SHP77 (cell line): ENCODE data around the gene LIPC.
A peak's percentile ranks its signal among the peaks of the same experiment; 100 is the strongest.

Experiments used
- DNase-seq, 2 experiments: peaks; one replicate each; lab custom pipeline; 2025; lab: John Stamatoyannopoulos, UW

LIPC gene

DNA sequence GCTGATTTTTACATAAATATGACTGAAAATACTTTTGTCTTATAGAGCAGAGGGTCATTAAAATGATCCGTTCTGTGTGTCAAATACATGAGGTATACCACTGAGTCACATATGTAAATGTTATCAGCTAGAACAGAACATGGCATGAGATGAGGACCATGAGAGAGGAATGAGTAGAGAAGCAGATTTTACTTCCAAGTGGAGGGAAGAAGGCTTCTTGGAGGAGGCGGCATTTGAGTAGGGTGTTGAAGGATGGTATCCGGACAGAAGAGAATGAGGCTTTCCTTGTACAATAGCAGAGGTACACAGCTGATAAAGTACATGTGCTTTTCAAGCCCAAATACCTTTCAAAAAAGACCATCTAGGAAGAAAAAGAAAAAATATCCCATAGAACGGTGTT is 4.8 kb downstream of the LIPC start:
- DNase-seq, result no peak

DNA sequence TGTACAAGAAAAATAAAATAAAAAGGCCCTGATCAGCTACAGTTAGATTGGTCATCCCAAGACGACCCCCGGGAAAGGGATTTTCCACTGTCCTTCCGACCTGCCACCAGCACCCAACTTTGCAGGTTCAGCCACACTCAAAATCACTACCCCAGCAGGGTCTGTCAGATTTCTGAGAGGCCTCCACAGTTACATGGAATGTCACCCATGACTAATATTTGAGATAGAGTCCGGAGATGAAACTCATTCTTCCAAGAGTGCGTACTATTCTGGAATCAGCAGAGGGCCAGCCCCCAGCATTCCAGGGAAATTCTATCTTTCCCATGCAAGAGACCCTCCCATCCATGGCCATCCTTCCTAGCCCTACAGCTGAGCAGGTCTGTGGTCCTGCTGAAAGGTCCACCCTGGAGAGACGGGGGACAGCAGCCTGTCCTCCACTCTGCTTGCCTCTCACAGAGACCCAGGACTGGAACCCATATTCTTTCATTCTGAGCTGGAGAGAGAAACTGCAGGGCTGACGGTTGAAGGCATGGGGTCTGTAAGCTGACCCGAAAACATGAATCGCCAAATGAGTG is 5.8 kb downstream of the LIPC start:
- no peak for DNase-seq

DNA sequence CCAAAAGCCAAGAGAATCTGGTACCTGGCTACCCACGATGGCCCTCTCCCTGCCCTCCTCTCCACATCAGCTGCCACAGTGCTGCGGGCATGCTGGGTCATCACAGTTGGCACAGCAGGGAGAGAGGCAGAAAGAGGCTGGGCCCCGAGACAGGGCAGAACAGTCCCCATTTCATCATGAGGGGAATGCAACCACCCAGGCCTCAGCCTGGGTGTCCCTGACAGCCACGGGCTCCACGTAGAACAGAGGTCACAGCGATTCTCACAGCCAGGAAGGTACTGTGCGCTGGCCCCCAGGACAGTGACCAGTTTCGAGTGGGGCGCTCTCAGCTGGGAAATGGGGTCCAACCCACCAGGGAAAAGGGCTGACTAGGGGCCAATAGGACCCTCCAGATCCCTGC is 6.3 kb downstream of the LIPC start:
- DNase-seq, result no peak

DNA sequence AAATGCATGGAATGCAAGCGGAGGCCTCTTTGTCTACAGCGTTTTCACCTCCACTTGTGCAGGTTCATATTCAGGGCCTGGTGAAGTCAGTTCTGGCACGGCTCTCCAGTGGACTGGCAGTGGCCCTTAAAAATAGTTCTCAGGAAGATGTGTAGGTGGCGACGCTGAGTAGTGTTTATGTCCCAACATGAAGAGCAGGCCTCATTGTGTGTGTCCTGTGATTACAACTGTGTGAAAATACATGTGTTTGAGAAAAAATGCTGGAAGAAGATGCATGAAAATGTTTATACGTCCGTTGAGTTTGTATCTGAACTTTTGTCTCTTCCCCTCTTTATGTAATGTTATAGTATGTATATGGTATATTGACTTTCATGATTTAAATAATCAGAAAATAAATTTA is 7.2 kb downstream of the LIPC start:
- DNase-seq, result peak in 1 of 2 experiments; percentile 33

DNA sequence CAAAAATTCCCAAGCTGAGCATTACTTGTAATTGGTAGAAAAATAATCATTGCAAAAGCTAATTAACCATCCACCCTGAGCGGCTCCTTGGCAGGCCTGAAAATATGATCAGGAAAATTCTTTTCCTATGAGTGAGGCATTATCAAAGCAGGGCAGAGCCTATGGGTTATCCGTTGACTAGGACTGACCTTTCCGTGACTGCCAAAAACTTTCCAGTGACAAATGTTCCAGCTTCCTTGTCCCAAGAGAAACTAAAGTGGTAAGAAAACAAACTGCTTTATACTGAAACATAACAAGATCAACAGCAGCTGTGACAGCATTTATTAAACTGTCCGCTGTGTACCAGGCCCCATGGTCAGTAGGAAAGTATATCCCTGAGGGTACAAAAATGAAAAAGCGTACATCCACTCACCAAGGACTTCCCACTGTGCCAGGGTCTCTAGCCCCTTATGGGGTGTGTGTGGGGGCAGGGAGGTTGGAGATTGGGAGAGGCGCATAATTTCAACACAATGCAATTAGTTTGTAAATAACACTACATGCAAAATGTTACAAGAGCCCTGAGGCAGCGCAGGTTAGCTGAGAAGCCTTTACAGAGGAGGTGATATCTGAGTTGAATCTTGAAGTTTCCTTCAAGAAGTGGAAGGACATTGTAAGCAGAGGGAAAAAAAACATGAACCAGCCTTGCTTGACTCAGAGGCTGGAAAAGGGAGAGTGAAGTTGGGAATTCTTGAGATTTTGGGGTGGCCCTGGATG is 8.5 kb downstream of the LIPC start:
- DNase-seq, result no peak

DNA sequence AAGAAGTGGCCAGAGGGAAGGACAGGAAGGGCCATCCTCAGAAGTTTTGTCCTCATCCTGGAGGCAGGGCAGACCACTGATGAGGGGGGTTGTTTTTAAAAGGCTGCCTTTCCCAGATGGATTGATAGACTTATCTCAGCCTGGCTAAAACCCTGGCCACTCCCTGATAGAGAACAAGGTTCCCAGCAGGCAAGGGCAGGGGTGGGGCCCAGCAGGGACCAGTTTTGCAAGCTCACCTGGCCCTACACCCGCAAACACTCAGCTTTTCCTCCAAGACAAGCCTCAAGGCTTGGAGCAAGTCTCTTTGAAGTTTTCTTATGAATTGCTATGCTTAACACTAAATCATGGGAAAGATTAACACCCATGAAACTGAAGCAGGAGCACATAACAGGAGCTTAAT is 9.1 kb downstream of the LIPC start:
- no peak for DNase-seq

DNA sequence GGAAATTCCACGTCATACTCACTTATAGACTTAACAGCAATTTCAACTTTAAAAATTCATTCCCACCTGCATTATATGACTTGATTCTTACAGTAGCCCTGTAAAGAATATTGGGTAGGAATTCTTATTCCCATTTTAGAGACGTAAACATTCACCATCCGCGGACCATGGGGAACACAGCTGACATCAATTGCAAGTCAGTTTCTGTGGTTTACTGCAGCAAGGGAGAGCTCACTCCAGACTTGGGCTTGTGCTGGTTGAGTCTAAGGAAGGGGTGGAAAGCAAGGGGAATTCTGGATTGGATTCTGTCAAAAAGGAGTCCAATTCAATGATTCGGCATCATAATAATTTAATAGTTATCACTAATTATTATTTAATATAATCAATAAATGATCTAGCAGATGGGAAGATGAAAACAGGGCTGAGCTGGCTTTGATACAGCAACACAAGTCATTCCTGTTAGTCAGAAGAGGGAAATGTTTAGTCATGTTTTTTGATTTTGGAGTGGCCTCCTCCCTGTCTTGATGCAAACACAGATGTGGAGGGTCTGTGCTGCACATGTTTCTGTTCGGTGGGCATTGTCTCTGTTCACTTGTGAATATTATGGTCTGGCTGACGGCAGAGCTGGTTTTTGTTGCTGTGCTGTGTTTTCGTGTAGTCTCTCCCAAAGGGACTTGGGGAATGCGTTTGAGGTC is 9.7 kb downstream of the LIPC start:
- no peak for DNase-seq

DNA sequence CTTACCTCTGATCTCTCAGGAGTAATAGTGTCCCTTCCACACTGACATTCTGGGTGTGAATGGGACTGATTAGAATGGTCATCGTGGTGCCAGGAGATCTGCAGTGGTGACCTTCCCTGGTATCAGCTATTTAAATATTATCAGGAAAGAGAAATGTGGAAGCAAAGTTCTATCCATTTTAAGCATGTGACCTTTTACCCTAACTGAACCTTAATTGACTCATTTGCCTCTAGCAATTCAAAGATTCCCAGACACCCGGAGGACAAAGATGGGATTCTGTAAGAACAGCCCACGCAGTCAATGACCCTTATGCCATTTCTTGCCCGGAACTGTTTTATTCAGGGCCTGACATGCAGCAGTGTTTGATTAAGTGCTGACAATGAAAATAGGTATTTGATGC is 10.3 kb downstream of the LIPC start:
- DNase-seq, result no peak

DNA sequence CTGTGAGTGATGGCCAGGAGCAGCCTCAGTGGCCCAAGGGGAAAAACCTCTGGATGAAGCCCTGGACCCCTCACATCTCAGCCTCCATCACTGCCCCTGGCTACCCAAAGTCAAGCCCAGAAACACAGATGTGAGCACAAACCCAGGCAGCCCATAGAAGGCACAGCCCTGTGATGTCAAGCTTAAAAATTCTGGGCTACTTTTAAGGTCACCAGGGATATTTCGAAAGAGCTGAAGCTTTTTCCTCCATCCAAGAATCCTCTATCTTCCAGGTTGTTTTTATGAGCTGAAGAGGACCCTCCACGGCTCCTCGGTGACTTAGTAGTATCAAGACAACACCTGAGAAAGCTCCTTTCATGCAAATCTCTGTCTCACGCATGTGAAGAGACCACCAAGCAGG is 11.5 kb downstream of the LIPC start:
- DNase-seq, result no peak

DNA sequence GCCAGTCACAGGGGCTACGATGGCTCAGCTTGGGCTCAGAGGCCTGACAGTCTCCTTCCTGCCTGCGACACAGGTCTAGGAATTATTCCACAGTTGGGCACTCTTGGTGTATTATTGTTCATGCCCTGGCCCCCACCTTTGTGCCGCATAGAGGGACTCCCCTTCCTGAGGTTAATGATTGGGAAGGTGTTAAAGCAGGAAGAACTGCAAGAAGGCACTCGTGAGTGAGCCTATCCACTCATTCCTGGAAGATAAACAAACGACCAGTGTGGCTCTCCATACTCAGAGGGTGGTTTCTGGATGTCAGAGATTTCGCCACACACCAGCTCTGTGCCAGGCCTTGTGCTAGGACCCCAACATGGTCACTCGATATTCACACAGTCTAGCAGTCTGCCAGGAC is 12.3 kb downstream of the LIPC start:
- no peak for DNase-seq

DNA sequence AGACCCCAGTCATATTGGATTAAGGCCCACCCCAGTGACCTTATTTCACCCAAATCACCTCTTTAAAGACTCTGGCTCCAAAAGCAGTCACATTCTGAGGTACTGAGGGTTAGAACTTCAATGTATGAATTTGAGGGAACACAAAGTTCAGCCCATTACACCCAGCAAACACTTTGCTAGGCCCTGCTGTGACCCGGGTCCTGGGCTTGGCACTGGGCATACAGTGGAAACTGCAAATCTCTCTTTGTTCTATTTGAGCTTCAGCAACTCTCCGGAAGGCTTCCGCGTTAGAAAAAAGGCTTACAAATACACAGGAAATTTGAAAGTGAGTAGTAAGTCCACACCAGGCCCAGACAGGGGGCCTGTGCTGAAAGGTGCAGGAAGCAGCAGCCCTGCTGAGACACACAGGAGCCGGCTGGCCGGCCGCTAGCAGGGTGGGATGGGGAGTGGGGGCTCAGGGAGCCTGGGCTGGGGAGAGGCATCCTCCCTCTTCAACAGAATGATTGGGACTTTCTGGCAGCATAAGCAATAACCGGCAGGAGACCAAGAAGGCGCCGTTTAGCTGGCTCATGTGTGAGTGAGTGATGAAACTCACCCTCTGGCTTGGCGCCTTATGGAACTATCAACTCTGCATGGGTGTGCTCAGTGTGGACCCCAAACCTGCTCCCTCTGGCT is 13.0 kb downstream of the LIPC start:
- no peak for DNase-seq

DNA sequence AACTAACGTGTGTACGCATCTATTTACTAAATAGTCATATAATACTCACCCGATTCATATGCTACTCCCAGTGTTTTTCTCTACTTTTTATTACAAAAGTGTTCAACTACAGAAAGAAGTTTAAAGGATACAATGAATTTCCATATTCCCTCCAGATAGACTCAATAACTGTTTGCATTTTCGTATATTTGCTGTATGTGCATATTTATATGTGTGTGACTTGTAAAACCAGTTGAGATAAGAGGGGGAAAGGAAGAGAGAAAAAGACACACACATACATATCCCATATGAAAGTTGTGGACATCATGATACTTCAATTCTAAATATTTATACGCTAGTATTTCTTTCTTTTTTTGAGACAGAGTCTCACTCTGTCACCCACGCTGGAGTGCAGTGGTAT is 14.1 kb downstream of the LIPC start:
- no peak for DNase-seq

DNA sequence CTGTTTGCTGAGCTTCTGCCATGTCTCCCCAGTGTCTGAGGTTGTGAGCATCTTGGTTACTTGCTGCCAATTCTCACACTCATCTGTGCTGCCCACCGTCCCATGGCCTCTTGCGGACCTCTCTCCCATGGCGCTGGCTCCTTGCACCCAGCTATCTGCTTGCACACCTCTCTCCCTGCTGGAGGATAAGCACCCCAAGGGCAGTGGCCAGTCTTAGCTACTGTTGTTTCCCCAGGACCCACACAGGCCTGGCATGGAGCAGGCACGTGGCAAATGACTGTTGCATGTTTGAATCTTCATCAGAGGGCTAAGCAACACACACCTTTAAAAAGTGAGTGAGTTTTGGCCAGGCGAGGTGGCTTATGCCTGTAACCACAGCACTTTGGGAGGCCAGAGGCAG is 14.7 kb downstream of the LIPC start:
- DNase-seq, result no peak

DNA sequence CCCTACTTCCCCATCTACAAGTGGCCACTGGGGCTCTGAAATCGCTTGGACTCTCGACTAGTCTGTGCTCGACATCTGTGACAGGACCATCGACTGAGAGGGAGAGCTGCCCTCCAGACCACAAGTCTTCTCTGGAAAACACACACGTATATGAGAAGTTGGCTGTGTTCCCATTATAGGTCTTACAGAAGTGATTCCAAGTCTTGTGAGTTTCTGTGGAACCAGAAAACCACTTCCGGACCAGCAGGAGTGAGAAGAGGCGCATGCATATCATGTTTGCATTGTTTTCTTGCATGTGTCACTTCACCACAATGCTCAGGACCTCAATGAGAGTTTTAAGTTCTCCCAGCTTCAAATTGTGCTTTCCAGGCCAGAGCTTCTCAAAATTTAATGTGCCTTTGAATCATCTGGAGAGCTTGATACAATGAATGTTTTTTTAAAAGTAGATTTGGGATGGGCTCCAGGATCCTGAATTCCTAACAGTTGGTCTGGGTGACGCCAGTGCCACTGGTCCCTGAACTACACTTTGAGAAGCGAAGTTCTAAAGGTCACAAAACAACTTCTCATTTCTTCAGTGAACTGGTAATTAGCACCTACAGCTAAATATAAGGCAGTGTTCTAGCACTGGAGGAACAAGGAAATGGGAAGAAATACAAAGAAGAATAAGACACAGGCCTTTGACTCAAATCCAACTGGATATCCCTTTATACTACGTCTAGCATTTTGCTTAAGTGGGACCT is 15.7 kb downstream of the LIPC start:
- no peak for DNase-seq

DNA sequence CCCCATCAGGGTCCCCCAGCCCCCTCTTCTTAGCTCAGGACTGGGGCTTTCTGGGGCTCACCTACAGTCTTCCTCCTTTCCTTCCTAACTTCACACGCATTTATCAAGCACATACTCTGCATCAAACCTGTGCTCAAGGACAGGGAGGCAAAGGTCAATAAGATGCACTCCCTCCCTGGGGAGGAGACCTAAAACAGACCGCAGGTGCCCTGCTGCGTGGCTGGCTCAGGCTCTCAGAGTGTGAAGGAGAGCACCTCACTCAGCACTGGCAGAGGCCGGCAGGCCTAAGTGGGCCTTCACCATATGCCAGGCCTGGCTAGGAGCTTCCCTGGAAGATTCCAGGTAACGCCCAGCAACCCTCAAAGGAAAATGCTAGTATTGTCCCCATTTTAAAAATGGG is 16.5 kb downstream of the LIPC start:
- no peak for DNase-seq

DNA sequence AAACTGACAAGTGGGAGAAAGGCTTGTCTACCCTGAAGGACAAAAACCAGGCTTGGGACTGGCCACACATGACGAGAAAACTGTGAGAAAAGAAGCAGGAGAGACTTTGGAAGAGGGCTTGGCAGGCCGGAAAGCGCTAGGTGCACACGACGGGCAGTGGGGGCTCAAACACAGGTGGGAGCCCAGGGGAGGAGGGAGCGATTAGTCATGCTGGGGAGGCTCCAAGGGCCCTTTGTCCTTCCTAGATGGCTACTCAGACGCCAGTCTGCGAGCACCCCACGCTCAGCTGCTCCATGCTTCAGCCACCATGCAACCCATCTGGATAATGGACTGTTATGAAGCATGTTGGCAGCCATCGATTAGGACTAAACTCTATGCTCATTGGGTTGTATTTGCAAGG is 17.1 kb downstream of the LIPC start:
- DNase-seq, result no peak

DNA sequence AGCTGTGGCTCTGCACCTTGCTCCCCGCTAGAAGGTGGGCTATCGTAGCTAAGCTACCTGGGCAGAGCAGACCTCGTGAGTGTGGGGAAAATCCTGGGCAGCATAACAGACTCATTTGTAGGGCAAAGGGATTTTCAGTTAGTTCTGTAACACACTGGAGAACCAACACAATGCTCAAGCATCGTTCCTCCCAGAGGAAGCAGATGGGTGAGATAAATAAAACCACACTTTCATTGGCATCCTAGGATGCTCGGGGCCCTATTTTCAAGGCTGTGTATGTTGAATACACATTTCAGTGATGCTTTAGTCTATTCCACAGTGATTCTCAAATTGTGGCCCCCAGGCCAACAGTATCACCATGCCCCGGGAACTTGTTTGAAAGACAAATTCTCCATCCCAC is 20.0 kb downstream of the LIPC start:
- DNase-seq, result no peak

DNA sequence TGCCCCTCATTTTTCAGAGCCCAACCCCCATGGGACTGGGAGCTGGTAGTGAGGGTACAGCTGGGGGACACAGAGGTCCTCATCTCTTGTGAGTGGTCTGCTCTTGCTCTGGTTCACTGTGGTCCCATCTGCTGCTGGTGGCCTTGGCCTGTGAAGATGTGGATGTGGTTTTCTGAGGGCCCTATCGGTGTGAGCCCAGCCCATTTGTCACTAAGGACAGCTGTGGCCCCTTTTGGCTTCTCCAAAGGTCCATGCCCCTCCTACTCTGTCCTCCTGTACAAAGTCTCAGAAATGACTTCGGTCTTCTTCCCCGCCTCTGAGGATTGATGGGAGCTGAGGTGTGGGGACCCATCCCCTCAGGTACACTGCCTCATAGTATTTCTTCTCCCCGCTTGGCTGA is 21.0 kb downstream of the LIPC start:
- no peak for DNase-seq

DNA sequence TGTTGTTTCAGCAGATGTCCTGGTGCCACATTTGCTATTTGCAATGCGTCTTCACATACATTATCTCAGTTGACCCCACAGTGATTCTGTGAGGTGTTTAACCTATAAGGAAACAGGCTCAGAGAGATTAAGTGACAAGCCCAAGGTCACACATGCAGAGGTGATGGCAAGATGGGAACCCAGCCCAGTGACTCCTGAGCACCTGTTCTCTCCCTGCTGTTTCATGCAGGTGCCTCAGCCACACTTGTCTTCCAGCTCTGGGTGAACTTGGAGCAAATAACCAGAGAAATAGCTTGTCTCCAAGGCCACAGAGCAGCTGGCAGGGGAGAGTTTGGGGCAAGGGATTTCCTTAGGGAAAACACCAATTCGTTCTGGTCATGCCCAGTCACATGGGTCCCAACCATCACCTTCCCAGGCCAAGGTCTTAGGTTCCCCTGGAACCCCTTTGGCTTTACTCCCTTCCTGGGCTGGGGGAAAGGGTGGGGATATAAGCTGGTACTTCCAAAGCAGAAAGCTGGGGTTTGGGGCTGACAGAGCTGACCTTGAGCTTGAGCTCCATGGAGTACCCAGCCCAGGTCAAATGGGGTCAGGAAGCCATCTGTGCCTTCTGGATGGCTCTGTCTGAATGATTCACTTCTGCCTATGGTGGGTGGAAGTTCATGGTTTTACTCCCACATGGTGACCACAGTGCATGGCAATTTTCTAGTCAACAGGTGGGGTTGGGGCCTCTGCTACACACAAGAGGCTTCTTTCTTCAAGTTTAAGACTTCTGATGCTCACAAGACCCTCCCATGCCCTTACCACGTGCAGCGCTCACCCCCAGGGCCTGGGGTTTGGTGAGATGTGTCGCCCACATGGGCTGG is 22.4 kb downstream of the LIPC start:
- DNase-seq, result no peak

DNA sequence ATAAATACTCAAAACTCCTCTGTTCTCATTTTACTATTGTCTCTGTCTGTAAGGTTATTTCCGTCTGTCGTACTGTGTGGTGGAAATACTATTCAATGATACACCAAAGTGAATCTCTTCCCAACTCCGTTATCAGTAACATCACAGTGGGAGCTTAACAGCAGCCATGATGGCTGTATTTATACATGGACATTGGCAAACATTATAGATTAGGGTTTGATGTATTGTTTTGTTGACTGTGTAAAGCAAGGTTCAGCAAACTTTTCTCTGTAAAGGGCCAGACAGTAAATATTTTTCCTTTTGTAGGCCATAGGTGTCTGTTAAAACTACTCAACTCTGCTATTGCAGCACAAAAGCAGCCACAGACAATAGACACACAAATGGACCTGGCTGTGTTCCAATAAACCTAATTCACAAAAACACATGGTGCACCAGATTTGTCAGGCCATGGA is 23.2 kb downstream of the LIPC start:
- no peak for DNase-seq

DNA sequence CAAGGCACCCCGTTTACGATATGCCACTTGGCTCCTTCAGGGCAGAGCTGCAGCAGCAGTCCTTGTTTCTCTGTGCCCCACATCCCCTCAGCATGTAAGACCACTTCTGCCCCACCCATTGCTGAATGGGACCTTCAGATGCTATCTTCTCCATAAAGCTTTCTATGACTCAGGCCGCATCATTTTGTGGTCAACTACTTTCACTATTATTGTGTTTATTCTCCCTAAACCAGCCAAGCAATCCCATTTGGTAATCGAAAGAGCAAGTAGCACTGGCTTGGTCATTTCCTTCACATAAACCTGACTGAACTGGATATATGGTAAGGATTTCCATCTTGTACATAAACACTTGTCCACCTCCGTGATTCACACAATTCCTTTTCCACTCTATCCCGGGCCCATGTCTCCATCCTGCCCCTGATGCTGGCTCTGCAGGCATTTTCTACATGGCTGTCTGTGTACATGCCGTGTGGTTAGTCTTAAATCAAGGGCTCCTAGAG is 25.7 kb downstream of the LIPC start:
- no peak for DNase-seq
